Stimulated activated CD8-positive, alpha-beta memory T cell treated with anti-CD3 and anti-CD28 coated beads, Interleukin-4, amount 100 ng/mL, for 4 hours (primary cell): Measurements from ENCODE around the gene MAGEA3.
"Not testable (repeated sequence)": the region's sequence is repeated elsewhere in the genome, so short reads cannot be mapped to it uniquely, and the experiment has no call there.

ENCODE experiments used
- DNase-seq, 2 donors: peaks; one replicate each; pipeline ENCODE4 v3.0.0-alpha.2; 2020; ENCODE audit warnings: low read depth in 2 of 2, low spot score in 1 of 2

The MAGEA3 gene

DNA sequence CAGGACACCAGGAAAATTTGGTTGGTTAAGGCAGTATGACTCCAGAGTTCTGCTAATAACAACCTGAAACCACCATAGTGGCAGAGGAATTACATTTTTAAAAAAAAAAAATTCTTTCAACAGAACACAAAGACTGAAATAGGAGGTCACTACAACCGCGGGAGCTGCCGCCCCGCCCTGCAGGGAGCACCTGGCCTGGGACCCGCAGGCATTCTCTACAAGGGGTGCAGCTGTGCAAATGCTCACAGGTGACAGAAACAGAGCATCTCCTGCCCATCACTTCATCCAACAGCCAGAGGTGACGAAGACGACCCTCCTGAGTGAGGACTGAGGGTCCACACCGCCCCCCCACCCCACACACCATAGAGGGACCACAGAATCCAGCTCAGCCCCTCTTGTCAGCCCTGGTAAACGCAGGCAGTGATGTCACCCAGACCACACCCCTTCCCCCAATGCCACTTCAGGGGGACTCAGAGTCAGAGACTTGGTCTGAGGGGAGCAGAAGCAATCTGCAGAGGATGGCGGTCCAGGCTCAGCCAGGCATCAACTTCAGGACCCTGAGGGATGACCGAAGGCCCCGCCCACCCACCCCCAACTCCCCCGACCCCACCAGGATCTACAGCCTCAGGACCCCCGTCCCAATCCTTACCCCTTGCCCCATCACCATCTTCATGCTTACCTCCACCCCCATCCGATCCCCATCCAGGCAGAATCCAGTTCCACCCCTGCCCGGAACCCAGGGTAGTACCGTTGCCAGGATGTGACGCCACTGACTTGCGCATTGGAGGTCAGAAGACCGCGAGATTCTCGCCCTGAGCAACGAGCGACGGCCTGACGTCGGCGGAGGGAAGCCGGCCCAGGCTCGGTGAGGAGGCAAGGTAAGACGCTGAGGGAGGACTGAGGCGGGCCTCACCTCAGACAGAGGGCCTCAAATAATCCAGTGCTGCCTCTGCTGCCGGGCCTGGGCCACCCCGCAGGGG is at the start of gene MAGEA3:
Gene MAGEA3, plus strand, starts transcription at position 843 of the 980 bp plus-strand sequence. CDS start 2,039 bp downstream, outside the sequence.
- DNase-seq, result not testable (repeated sequence)

DNA sequence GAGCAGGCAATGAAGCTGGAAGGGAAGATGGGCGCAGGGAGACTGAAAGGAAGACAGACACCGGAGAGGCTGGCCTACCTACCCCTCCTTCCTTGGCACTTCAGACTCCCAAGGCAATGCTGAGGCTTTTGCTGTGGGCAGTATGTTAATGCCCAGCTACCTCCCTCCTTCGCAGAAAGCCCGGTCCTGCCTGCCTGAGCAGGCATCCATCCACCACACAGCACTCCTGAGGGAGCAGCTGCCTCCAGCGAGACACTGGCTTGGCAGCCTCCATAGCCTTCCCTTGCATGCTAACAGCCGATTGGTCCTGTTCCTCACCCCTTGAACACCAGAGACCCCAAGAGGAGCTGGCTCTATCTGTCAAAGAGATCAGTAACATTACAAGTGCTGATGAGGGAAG is 46.5 kb upstream of the MAGEA3 start:
- no peak for DNase-seq

GRCh38 chrX:152652467-152652866 is 46.1 kb upstream of the MAGEA3 start:
- DNase-seq, result no peak

- no peak for DNase-seq
Measured at GRCh38 chrX:152656087-152656486, 42.5 kb upstream of the MAGEA3 start.

- DNase-seq, result no peak
Measured at GRCh38 chrX:152656890-152657289, 41.7 kb upstream of the MAGEA3 start.

- DNase-seq, result no peak
Measured at GRCh38 chrX:152658302-152658701, 40.3 kb upstream of the MAGEA3 start.

DNA sequence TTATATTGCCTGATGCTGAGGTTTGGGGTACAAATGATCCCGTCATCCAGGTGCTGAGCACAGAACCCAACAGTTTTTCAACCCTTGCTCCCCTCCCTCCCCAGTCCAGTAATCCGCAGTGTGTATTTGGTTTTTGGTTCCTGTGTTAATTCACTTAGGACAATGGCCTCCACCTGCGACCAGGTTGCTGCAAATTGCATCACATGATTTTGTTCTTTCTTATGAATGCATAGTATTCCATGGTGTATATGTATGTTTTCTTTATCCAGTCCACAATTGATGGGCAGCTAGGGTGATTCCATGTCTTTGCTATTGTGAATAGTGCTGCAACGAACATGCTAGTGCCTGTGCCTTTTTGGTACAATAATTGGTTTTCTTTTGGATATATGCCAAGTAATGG is 35.5 kb upstream of the MAGEA3 start:
- DNase-seq, result no peak

DNA sequence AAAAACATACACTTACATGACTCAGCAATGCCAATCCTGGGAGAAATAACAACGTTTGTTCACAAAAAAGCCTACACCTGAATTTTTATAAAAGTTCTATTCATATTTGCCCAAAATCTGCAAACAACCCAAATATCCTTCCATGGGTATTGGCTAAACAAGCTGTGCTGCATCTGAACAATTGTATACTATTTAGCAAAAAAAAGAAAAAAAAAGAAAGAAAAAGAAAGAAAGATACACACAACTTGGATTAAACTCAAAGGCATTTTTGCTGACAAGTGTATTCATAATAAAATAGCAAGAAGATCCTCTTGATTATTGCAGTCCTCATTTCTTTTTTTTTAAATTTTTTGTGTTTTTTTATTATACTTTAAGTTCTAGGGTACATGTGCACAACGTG is 24.5 kb upstream of the MAGEA3 start:
- no peak for DNase-seq

- not testable (repeated sequence) for DNase-seq
Measured at GRCh38 chrX:152674652-152675051, 23.9 kb upstream of the MAGEA3 start.

DNA sequence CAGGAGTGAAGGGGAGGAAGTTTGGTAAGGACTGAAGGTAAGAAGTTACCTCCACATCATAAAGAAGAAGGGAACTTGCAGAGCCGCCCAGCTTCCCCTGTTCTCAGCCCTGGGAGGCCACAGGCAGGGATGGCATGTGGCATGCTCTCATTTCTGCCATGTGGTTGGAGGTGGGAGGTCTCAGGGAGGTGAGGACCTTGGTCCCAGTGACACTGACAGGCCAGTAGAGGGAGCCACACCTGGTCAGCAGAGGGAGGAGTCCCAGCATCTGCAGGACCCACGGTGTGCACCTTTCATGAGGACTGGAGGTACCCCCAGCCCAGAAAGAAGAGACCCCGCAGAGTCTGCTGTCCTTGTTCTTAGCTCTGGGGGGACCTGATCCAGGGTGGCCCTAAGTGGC is 17.6 kb upstream of the MAGEA3 start:
- DNase-seq, result not testable (repeated sequence)

DNA sequence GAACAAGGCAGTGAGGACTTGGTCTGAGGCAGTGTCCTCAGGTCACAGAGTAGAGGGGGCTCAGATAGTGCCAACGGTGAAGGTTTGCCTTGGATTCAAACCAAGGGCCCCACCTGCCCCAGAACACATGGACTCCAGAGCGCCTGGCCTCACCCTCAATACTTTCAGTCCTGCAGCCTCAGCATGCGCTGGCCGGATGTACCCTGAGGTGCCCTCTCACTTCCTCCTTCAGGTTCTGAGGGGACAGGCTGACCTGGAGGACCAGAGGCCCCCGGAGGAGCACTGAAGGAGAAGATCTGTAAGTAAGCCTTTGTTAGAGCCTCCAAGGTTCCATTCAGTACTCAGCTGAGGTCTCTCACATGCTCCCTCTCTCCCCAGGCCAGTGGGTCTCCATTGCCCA is 1.8 kb downstream of the MAGEA3 start:
- not testable (repeated sequence) for DNase-seq

DNA sequence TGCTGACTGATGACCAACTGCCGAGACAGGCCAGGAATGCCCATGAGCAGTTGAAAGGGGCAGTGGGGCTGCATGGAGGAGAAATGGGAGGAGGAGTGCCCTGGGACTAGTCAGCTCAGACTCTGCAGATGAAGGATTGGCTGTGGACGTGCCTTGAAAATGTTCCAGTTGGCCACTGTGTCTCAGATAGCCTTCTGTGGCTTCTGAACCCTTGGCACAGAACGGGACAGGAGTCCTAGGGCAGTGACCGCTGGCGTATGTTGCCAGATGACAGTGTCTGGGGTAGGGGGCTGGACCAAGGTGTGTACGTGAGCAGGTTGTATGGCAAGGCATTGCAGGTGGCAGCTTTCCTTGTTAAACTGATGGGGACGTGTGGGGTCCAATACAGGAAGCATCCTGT is 7.9 kb downstream of the MAGEA3 start:
- DNase-seq, result not testable (repeated sequence)

DNA sequence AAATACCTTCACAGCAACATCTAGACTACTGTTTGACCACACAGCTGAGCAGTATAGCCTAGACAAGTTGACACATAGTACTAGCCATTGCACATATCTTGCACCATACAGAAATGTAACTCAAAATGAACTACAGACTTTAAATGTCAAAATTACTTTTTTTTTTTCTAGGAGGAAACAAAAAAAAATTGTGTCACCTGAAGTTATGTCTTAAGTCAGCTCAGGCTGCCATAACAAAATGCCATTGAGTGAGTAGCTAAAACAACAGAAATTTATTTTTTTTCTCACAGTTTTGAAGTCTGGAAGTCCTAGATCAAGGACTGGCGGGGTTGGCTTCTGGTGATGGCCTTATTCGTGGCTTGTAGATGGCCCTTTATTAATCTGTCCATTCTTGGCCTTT is 10.6 kb downstream of the MAGEA3 start, which contains the start of gene CSAG2:
Gene CSAG2, minus strand, starts transcription at position 101 of the 400 bp plus-strand sequence. CDS start 161 bp downstream, outside the sequence.
- DNase-seq, result not testable (repeated sequence)

- DNase-seq, result not testable (repeated sequence)
Measured at GRCh38 chrX:152713195-152713594, 14.6 kb downstream of the MAGEA3 start.

DNA sequence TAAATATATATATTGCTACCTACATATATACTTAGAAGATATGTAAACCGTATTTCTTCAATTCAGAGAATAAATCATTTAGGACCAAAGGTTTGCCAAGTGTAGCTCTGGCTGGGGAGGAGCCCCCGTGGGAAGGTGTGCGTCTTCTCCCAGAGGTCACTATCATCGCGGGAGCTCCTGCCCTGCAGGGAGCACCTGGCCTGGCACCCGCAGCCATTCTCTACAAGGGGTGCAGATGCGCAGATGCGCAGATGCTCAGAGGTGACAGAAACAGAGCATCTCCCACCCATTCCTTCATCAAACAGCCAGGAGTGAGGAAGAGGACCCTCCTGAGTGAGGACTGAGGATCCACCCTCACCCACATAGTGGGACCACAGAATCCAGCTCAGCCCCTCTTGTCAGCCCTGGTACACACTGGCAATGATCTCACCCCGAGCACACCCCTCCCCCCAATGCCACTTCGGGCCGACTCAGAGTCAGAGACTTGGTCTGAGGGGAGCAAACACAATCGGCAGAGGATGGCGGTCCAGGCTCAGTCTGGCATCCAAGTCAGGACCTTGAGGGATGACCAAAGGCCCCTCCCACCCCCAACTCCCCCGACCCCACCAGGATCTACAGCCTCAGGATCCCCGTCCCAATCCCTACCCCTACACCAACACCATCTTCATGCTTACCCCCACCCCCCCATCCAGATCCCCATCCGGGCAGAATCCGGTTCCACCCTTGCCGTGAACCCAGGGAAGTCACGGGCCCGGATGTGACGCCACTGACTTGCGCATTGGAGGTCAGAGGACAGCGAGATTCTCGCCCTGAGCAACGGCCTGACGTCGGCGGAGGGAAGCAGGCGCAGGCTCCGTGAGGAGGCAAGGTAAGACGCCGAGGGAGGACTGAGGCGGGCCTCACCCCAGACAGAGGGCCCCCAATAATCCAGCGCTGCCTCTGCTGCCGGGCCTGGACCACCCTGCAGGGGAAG is 15.5 kb downstream of the MAGEA3 start, which contains the start of gene MAGEA2B:
Gene MAGEA2B, plus strand, starts transcription at position 814 of the 973 bp plus-strand sequence. CDS start 2,479 bp downstream, outside the sequence.
- not testable (repeated sequence) for DNase-seq

DNA sequence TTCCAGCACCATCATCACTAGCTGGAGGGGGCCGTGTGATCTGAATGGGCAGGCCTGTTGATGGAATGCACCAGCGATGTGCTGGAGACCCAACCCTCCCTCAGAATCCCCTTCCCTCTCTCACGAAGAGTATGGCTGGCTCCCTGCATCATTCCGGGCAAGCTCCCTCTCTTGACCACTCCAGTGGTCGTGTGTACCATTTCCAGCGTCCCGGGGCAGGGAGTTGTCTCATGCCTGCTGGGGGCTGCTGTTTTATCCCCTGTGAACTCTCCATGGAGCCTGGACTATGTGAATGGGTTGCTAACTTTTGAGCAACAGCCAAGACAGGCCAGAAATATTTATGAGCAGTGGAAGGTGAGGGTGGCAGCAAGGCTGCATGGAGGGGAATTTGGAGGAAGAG is 26.8 kb downstream of the MAGEA3 start:
- no peak for DNase-seq

DNA sequence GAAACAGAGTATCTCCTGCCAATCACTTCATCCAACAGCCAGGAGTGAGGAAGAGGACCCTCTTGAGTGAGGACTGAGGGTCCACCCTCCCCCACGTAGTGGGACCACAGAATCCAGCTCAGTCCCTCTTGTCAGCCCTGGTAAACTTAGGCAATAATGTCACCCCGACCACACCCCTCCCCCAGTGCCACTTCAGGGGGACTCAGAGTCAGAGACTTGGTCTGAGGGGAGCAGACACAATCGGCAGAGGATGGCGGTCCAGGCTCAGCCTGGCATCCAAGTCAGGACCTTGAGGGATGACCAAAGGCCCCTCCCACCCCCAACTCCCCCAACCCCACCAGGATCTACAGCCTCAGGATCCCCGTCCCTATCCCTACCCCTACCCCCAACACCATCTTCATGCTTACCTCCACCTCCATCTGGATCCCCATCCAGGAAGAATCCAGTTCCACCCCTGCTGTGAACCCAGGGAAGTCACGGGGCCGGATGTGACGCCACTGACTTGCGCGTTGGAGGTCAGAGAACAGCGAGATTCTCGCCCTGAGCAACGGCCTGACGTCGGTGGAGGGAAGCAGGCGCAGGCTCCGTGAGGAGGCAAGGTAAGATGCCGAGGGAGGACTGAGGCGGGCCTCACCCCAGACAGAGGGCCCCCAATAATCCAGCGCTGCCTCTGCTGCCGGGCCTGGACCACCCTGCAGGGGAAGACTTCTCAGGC is 34.8 kb downstream of the MAGEA3 start, which contains the start of the genes CSAG1 and MAGEA12:
Gene CSAG1, minus strand, starts transcription at position 461 of the 715 bp plus-strand sequence. CDS start 1,261 bp downstream, outside the sequence.
Gene MAGEA12, plus strand, starts transcription at position 497 of the 715 bp plus-strand sequence. CDS start 2,405 bp downstream, outside the sequence.
- no peak for DNase-seq

- not testable (repeated sequence) for DNase-seq
Measured at GRCh38 chrX:152734143-152734858, 35.7 kb downstream of the MAGEA3 start.

GRCh38 chrX:152735101-152735500 is 36.5 kb downstream of the MAGEA3 start:
- no peak for DNase-seq
